Fibroblast of the aortic adventitia (primary cell): ENCODE measurements around the gene M6PR. TPM values are rescaled to one million over a fixed set of nuclear protein-coding genes. Genes with fewer than 3 reads are reported as not detected.
"Not testable (repeated sequence)": the region's sequence is repeated elsewhere in the genome, so short reads cannot be mapped to it uniquely, and the experiment has no call there.

Experiments
- DNase-seq: peaks from one replicate; pipeline ENCODE4 v3.0.0-alpha.2; 2010; ENCODE audit warnings: low read depth
- H3K4me3 ChIP-seq: 2 replicates; pipeline ENCODE4 v1.5.1; 2011; ENCODE audit warnings: low read depth, mild to moderate bottlenecking, control low read depth, low read length, moderate library complexity
- total RNA-seq: library from RNA; depleted of rRNA; stranded (reverse); fragments of >200 nt; gene quantifications from 2 replicates; pipeline ENCODE4 v1.2.3, GENCODE V29; 2012; ENCODE audit warnings: low replicate concordance
- TF ChIP-seq, protein P1 (sequence below): IDR thresholded peaks from 2 replicates; pipeline ENCODE4 v1.5.1; 2011; ENCODE audit warnings: mild to moderate bottlenecking, low read length, control low read depth, inconsistent platforms; ENCODE audit not compliant: insufficient read depth

Gene M6PR
- total RNA-seq, 1 donor: 92.1 TPM

DNA sequence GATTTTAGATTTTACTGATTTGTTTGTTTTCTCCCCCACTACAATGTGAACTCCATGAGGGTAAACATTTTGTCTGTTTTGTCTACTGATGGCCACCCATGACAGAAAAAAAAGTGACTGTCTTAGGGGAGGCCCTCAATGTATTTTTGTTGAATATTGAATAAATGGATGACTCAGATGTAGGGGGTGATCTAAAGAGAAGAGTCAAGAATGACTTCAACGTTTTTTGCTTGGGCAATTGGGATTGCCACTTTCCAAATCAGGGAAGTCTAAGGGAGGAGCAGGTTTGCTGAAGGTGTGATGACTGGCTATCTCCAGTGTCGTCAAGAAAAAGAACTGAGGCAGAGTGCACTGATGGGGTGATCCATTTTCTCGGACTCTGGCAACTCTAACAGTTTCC lies 45.8 kb downstream of the M6PR start:
- TF ChIP-seq, protein P1, sequence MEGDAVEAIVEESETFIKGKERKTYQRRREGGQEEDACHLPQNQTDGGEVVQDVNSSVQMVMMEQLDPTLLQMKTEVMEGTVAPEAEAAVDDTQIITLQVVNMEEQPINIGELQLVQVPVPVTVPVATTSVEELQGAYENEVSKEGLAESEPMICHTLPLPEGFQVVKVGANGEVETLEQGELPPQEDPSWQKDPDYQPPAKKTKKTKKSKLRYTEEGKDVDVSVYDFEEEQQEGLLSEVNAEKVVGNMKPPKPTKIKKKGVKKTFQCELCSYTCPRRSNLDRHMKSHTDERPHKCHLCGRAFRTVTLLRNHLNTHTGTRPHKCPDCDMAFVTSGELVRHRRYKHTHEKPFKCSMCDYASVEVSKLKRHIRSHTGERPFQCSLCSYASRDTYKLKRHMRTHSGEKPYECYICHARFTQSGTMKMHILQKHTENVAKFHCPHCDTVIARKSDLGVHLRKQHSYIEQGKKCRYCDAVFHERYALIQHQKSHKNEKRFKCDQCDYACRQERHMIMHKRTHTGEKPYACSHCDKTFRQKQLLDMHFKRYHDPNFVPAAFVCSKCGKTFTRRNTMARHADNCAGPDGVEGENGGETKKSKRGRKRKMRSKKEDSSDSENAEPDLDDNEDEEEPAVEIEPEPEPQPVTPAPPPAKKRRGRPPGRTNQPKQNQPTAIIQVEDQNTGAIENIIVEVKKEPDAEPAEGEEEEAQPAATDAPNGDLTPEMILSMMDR: no peak
- DNase-seq: no peak
- no peak overlapping the region for H3K4me3 ChIP-seq

DNA sequence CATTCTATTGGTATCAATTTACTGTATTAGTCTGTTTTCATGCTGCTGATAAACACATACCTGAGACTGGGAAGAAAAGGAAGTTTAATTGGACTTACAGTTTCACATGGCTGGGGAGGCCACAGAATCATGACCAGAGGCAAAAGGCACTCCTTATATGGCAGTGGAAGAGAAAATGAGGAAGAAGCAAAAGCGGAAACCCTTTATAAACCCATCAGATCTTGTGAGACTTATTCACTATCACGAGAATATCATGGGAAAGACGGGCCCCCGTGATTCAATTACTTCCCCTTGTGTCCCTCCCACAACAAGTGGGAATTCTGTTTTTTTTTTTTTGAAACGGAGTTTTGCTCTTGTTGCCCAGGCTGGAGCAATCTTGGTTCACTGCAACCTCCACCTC lies 46.7 kb downstream of the M6PR start:
- H3K4me3 ChIP-seq, DNase-seq: not testable (repeated sequence)

DNA sequence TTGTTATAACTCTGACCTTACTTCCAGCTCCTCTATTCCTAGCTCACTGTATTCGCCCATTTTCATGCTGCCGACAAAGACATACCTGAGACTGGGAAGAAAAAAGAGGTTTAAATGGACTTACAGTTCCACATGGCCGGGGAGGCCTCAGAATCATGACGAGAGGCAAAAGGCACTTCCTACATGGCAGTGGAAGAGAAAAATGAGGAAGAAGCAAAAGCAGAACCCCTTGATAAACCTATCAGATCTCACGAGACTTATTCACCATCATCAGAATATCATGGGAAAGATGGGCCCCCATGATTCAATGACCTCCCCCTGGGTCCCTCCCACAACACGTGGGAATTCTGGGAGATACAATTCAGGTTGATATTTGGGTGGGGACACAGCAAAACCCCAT lies 49.6 kb downstream of the M6PR start:
- TF ChIP-seq, protein P1: no peak
- H3K4me3 ChIP-seq: no peak overlapping the region
- no peak for DNase-seq

DNA sequence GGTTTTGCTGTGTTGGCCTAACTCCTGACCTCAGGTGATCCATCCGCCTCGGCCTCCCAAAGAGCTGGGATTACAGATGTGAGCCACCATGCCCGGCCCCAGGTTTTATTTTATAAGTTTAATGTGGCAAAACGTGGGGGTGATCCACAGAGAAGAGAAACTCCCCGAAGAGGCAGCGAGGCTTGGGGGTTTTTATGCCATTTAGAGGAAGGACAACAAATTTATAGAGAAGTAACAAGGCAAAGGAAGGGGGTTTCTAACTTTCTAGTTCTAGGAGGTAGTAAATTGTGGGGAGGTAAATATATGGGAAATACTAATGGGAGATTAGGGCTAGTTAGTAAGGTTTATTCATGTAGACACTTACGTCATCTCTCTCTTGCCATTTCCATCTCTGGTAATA lies 52.4 kb downstream of the M6PR start:
- TF ChIP-seq, protein P1: no peak
- no peak overlapping the region for H3K4me3 ChIP-seq
- DNase-seq: no peak

DNA sequence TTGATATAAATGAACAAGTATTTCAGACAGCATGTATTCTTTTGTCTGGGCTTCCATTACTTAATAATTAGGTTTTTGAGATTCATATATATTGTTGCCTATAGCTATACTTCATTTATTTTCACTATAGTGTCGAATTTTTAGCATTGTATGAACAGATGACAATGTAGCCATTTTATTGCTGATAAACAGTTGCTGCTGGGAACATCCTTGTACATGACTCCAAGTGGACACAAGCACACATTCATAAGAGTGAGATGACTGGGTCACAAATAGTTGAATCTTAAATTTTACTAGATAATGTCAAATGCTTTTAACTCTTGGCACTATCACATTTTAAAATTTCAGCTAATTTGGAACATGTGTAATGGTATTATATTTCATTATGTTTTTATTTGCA lies 54.5 kb downstream of the M6PR start:
- no peak overlapping the region for H3K4me3 ChIP-seq
- TF ChIP-seq, protein P1: no peak
- no peak for DNase-seq

DNA sequence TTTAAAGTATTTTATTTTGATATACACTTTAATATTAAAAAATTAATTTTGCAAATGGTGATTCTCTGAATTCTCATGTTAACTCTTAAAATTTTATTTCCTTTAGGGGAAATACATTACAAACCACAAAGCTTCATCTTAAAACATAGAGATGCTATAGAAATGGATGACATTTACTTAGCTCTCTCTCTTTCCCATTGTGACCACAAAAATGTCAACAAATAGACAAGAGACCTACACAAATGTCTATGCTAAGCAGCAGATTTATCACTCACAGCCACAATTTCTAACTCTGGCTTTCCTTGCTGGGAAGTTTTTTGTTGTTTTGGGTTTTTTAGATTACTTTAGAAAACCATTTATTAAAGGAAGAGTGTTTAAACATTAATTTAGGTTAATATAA lies 55.1 kb downstream of the M6PR start:
- DNase-seq: no peak
- H3K4me3 ChIP-seq: no peak overlapping the region
- TF ChIP-seq, protein P1: no peak

DNA sequence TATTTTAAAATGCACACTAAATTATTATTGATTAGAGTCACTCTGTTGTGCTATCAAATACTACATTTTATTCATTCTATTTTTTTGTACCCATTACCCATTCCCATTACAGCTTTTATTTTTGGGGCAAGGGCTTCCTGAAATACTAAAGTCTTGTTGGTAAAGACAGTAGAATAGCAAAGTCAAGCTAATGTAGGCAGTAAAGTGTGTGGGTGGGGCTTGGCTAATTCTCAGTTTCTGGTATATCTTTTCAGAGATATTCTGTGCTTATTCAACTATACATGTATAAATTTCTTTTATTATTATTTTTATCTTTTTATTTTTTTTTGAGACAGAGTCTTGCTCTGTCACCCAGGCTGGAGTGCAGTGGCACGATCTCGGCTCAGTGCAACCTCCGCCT lies 57.5 kb downstream of the M6PR start:
- DNase-seq: no peak
- no peak overlapping the region for H3K4me3 ChIP-seq
- TF ChIP-seq, protein P1: no peak

Other genes with a start within 250 kb of the M6PR start
- under 0.01 TPM in 1 of 2 replicates, not detected in the other for gene A2ML1, start 127.0 kb downstream of the M6PR start, total RNA-seq
- gene PHC1, start 35.1 kb downstream of the M6PR start, total RNA-seq: 27.6 and 31.6 TPM in 2 replicates
- gene KLRG1, start 39.9 kb upstream of the M6PR start, total RNA-seq: 1.2 TPM in 1 of 2 replicates, not detected in the other
- gene A2M, start 166.3 kb upstream of the M6PR start, total RNA-seq: 0.54 and 10.6 TPM in 2 replicates